ENCODE results near the gene C1QTNF6. TPM values are rescaled to one million over a fixed set of nuclear protein-coding genes. Genes with fewer than 3 reads are reported as not detected.

The C1QTNF6 gene
- total and polyA plus RNA-seq, 2 of the 8 experiments (the other 6 are each of a cell fraction or from before 2014, with no cell fraction given) = 3.1 to 6.5 TPM

- TF ChIP-seq CTCF (IDR thresholded peaks at IDR 0.05; ENCODE audit: control extremely low read depth in 1 of 3, insufficient read depth in 1 of 3, low read depth in 1 of 3, low read length in 3 of 3) (peak; percentile 53 to 72 (median 56)), SRF (IDR thresholded peaks at IDR 0.05; ENCODE audit: low read depth, low read length) (no peak)
Observed at GRCh38 chr22:37198258-37199102, 10.4 kb upstream of the C1QTNF6 start (continued).

Measured in H1 (cell line).